Pancreas (tissue), 10 donors: ENCODE measurements around the gene LSAMP. TPM values are rescaled to one million over a fixed set of nuclear protein-coding genes. Genes with fewer than 3 reads are reported as not detected.
A peak's percentile ranks its signal among the peaks of the same experiment; 100 is the strongest.
"Not testable (repeated sequence)": the region's sequence is repeated elsewhere in the genome, so short reads cannot be mapped to it uniquely, and the experiment has no call there.

Source experiments
- ATAC-seq, 4 donors: fragments of 200-7000 bp; cut with Tn5 transposase; one replicate each; pipeline versions ENCODE4 v1.8.0 to v1.9.1; 2020; ENCODE audit warnings: mild to moderate bottlenecking in 4 of 4, moderate library complexity in 4 of 4
- DNase-seq, 6 donors: peaks; one replicate each; pipeline ENCODE4 v3.0.0-alpha.2; 2020
- FAIRE-seq: peaks from 2 replicates; lab custom pipeline; 2012; peaks lifted over from hg19 to GRCh38; lab: Jason Lieb, UNC
- H3K27ac ChIP-seq, 4 donors: fragments of 200-600 bp; sonication (generic); 1 replicate in 3 of 4; 2 replicates in 1 of 4; pipeline versions ENCODE4 v1.5.0 to v1.8.0; 2020
- H3K27me3 ChIP-seq, 4 donors: fragments of 200-600 bp; one replicate each; pipeline ENCODE4 v1.8.0; 2021
- H3K36me3 ChIP-seq, 3 donors: fragments of 200-600 bp; sonication (generic) in 1 of 3; one replicate each; pipeline versions ENCODE4 v1.5.0 to v1.8.0; 2020 to 2021
- H3K4me1 ChIP-seq, 3 donors: fragments of 200-600 bp; one replicate each; pipeline ENCODE4 v1.8.0; 2021
- H3K4me3 ChIP-seq, 4 donors: fragments of 200-600 bp; sonication (generic) in 2 of 4; one replicate each; pipeline versions ENCODE4 v1.5.0 to v1.8.0; 2020 to 2021
- H3K9me3 ChIP-seq, 4 donors: fragments of 200-600 bp; one replicate each; pipeline ENCODE4 v1.8.0; 2021
- WGBS, 2 donors: extraction: QIAGEN DNeasy Blood & Tissue Kit; methylation state at CpG; one replicate each; pipeline ENCODE4 v1.1.7; 2013; 5-methylcytosine and 5-hydroxymethylcytosine counted together
- intact Hi-C, 3 donors: fragments of 100-400 bp; cut with DNase I; formaldehyde crosslinking; loops; one replicate each; pipeline versions ENCODE4 v1.11.1 to v1.14.2; 2022
- polyA plus RNA-seq, 2 donors: library from polyadenylated mRNA; stranded (reverse); fragments of 200-250 nt; gene quantifications; one replicate each; pipeline ENCODE4 v1.2.3, GENCODE V29; 2013
- total RNA-seq, 6 donors: library from RNA; stranded (reverse); fragmentation: NEBNext Ultra II Directional in 4 of 6; extraction: Animal tissue kit (Norgen Biotek cat#: 25700) in 4 of 6; gene quantifications; one replicate each; pipeline versions ENCODE4 v1.2.1 to v1.2.4, GENCODE V29; 2021 to 2023
- TF ChIP-seq, protein P1 (sequence below), 4 donors: fragments of 200-600 bp; sonication (generic) in 3 of 4; IDR thresholded peaks; one replicate each; pipeline versions ENCODE4 v1.5.0 to v1.8.0; 2021; ENCODE audit warnings: antibody characterized with exemption in 4 of 4
- donor health status: healthy with polysubstance abuse.
- donor health status: DM: no; HTN: no; CAD: no; lungs with moderate emphysema.
- donor health status: DM: no; HTN: no; CAD: no.
- donor health status: control.
- donor health status: control.
- donor health status: Bipolar disorder and iron deficiency.
- donor health status: DM: yes; HTN: yes; CAD: no.
- donor health status: DM: no; HTN: no; CAD: no.
- donor health status: DM: no; HTN: no; CAD: no.
- donor health status: DM: yes; HTN: yes; CAD: no.

LSAMP gene
- total and polyA plus RNA-seq, 8 donors = 0.51 to 5.5 (median 1.5) TPM

DNA sequence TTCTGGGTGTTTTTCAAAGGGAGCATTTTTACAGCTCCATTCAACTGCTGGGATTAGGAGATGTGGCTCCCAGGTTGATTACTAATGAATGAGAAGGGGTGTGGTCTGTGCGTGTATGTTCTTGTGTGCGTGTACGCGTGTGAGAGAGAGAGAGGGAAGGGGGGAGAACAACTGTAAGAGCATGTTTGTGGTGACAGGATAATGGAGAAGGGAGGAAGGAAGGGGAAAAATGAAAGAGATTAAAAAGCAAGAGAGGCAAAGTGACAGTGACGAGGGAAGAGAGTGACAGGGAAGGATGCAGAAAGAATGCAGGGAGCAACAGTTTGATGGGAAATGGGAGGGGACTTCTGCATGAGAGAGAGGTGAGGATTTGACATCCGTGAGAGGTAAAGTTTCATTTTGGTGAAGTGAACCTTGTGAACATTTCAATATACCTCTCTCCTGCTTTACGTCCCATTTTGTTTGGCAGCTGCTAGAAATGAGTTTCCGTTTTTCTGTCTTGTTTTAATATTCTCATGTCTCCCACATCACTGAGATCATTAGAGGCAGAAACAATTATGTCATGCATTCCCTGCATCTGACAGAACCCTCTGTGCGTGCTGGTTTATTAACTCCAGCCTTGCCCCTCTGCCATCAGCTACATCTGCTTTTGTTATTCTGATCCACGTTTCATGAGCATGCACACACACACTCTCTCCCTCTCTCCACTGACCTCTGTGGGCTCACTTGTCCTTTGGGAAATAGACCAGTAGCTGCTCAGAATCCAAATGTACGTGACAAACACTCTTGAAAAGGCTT is 660.3 kb downstream of the LSAMP start:
- TF ChIP-seq, protein P1, sequence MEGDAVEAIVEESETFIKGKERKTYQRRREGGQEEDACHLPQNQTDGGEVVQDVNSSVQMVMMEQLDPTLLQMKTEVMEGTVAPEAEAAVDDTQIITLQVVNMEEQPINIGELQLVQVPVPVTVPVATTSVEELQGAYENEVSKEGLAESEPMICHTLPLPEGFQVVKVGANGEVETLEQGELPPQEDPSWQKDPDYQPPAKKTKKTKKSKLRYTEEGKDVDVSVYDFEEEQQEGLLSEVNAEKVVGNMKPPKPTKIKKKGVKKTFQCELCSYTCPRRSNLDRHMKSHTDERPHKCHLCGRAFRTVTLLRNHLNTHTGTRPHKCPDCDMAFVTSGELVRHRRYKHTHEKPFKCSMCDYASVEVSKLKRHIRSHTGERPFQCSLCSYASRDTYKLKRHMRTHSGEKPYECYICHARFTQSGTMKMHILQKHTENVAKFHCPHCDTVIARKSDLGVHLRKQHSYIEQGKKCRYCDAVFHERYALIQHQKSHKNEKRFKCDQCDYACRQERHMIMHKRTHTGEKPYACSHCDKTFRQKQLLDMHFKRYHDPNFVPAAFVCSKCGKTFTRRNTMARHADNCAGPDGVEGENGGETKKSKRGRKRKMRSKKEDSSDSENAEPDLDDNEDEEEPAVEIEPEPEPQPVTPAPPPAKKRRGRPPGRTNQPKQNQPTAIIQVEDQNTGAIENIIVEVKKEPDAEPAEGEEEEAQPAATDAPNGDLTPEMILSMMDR (IDR thresholded peaks at IDR 0.05) = no peak
- no peak for FAIRE-seq
- DNase-seq = no peak
- H3K27me3 ChIP-seq = no peaks in the 10 kb centered on the region
- no peaks in the 10 kb centered on the region for H3K9me3 ChIP-seq
- peak overlapping the region; percentile 89 to 95 (median 95) for H3K27ac ChIP-seq
- intact Hi-C loops = no loop called here
- ATAC-seq = peak in 1 of 4 donors; percentile 4
- H3K36me3 ChIP-seq = no peaks in the 10 kb centered on the region
- peak overlapping the region in 3 of 4 donors; percentile 53 to 72 (median 71) for H3K4me3 ChIP-seq
- 5 to 6% methylated on average over 11 of the region's 11 CpGs for WGBS, 2 donors
- peaks cover 0 to 6% (median 5%) of the 10 kb centered on the region in 3 donors for H3K4me1 ChIP-seq

DNA sequence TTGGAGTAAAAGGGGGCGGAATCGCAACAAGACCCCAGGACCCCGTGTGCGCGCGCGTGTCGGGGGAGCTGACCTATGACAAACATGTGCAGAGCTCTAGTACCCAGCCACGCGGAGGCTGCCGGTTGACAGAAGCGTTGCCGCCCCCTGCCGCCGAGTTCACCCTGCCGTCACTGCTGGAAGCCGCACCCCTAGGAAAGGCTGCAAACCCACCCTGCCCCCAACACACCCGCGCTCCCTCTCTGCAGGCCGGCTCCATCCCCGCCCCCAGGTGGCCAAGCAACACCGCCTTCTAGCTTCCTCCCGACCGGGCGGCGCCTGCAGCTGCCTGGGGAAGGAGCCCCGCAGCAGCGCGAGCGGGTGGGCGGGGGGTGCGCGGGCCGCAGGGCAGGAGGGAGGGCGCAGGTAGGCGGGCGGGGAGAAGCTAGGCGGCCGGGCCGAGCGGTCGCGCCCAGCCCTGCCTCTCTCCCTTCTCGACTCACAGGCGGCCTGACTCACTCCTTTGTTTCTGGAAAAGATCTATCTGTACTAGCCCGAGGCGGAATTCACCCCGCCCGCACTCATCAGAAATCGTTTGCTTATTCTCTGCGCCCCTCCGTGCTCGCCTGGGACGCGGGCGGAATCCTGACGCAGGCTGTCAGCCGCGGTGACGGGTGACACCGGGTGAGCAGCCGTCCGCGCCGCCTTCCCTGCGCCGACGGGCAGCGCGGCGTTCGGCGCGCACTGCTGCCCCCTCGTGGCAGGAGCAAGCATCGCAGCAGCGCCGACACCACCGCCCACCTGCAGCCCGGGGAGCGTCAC is 661.1 kb downstream of the LSAMP start:
- H3K36me3 ChIP-seq = no peaks in the 10 kb centered on the region
- DNase-seq (peak; percentile 88 to 95 (median 90)), ATAC-seq (peak; percentile 92 to 97 (median 94)), FAIRE-seq (no peak)
- WGBS, 2 donors = 0 to 1% methylated on average over 70 to 81 of the region's 81 CpGs
- H3K27me3 ChIP-seq = no peaks in the 10 kb centered on the region
- TF ChIP-seq, protein P1 (IDR thresholded peaks at IDR 0.05) = peak; percentile 99
- intact Hi-C loops = no loop called here
- peaks cover 0 to 6% (median 5%) of the 10 kb centered on the region in 3 donors for H3K4me1 ChIP-seq
- H3K27ac ChIP-seq = peak overlapping the region; percentile 89 to 95 (median 95)
- H3K9me3 ChIP-seq = no peaks in the 10 kb centered on the region
- peak overlapping the region; percentile 53 to 72 (median 62) for H3K4me3 ChIP-seq

DNA sequence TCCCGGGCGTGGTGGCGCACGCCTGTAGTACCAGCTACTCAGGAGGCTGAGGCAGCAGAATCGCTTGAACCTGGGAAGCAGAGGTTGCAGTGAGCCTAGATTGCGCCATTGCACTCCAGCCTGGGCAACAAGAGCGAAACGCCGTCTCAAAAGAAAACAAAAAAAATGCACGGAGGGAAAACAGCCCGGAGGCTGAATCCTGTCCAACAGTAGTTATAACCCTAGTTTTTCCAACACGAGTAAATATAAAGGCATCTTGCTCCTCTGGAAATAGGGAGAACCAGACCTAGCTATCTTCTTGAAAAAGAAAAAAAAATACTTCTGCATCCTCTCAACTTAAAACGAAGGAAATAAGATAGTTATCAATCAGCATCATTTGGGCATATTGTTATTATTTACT is 661.9 kb downstream of the LSAMP start:
- 60% methylated on average over 13 of the region's 13 CpGs for WGBS, 2 donors
- H3K36me3 ChIP-seq, DNase-seq, H3K9me3 ChIP-seq, ATAC-seq, H3K27me3 ChIP-seq, intact Hi-C loops, H3K4me1 ChIP-seq, FAIRE-seq: not testable (repeated sequence)
- peak overlapping the region in 3 of 4 donors; percentile 54 to 72 (median 71) for H3K4me3 ChIP-seq
- H3K27ac ChIP-seq = peak overlapping the region in 2 of 4 donors; percentile 95

DNA sequence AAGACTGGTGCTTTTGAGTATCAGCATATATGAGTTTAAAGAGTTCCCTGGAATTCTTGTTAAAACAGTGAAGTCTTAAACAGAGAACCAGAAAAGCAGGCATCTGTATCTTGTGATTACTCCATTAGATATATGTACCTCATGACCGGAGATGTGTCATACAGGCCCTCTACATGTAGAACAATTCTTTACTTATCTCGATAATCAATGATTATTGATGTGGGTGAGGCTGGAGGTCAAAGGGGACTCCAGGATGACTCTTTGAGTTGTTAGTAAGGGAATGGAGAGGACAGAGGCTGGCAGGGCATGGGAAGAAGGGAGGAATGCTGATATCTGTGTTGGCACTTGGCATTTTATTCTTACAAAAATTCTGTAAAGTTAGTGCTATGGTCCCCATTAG is 666.3 kb downstream of the LSAMP start:
- DNase-seq = no peak
- intact Hi-C loops = no loop called here
- H3K27me3 ChIP-seq = no peaks in the 10 kb centered on the region
- H3K27ac ChIP-seq = no peak overlapping the region
- ATAC-seq = no peak
- no peaks in the 10 kb centered on the region for H3K36me3 ChIP-seq
- no peaks in the 10 kb centered on the region for H3K9me3 ChIP-seq
- FAIRE-seq = no peak
- WGBS, 2 donors = 73 to 76% methylated on average over 2 of the region's 2 CpGs
- TF ChIP-seq, protein P1 (IDR thresholded peaks at IDR 0.05) = no peak
- H3K4me3 ChIP-seq = no peak overlapping the region
- no peaks in the 10 kb centered on the region for H3K4me1 ChIP-seq

DNA sequence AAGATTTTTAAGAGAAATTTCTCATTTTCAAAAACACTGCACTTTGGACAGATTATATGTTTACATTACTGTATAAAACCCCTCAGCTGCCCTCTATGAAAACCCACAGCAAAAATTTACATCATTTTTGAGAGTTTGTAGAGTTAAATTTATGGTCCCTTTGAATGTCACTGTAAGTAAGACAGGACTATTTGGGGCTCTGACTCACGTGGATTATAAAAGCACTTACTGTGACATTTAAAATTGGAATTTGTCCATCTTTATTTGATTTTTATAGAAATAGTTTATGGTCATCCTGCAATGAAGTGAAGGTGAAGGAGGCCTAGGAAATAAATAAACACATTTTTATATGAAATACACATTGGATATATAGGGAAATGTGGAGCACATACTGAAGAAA is 672.3 kb downstream of the LSAMP start:
- 58 to 64% methylated on average over 1 of the region's 1 CpG for WGBS, 2 donors
- no peak overlapping the region for H3K4me3 ChIP-seq
- no peaks in the 10 kb centered on the region for H3K9me3 ChIP-seq
- no peaks in the 10 kb centered on the region for H3K27me3 ChIP-seq
- FAIRE-seq (no peak), ATAC-seq (no peak), DNase-seq (no peak)
- intact Hi-C loops = no loop called here
- H3K4me1 ChIP-seq = no peaks in the 10 kb centered on the region
- TF ChIP-seq, protein P1 (IDR thresholded peaks at IDR 0.05) = no peak
- no peak overlapping the region for H3K27ac ChIP-seq
- no peaks in the 10 kb centered on the region for H3K36me3 ChIP-seq
